Adrenal gland (tissue), 12 donors: ENCODE data around the gene MAD1L1. TPM values are rescaled to one million over a fixed set of nuclear protein-coding genes. Genes with fewer than 3 reads are reported as not detected.

Experiments
- DNase-seq, 7 donors: peaks; one replicate each; pipeline ENCODE4 v3.0.0-alpha.2; 2019 to 2020
- H3K27ac ChIP-seq, 5 donors: fragments of 200-600 bp; sonication (generic) in 4 of 5; 1 replicate in 3 of 5; 2 replicates in 2 of 5; pipeline versions ENCODE4 v1.5.1 to v1.8.0; 2016 to 2020; ENCODE audit warnings: mild to moderate bottlenecking in 1 of 5
- H3K27me3 ChIP-seq: fragments of 200-600 bp; 2 replicates; pipeline ENCODE4 v1.8.0; 2021
- H3K36me3 ChIP-seq, 2 donors: fragments of 200-600 bp; replicated peaks in 1 of 2; 1 replicate in 1 of 2; 2 replicates in 1 of 2; pipeline versions ENCODE4 v1.5.1 to v1.8.0; 2018 to 2022
- H3K4me1 ChIP-seq, 2 donors: fragments of 200-600 bp; replicated peaks in 1 of 2; 1 replicate in 1 of 2; 2 replicates in 1 of 2; pipeline versions ENCODE4 v1.5.1 to v1.8.0; 2018 to 2021
- H3K4me3 ChIP-seq, 4 donors: fragments of 200-600 bp; sonication (generic) in 3 of 4; one replicate each; pipeline ENCODE4 v1.5.1; 2016 to 2018
- H3K9me3 ChIP-seq, 3 donors: fragments of 200-600 bp; sonication (generic) in 1 of 3; replicated peaks in 1 of 3; 1 replicate in 2 of 3; 2 replicates in 1 of 3; pipeline versions ENCODE4 v1.5.1 to v1.8.0; 2016 to 2021
- CTCF ChIP-seq, 6 experiments: fragments of 450-650 bp in 4 of 6; fragments of 200-600 bp in 2 of 6; sonication (generic) in 1 of 6; IDR thresholded peaks; 1 replicate in 5 of 6; 2 replicates in 1 of 6; pipeline versions ENCODE4 v1.5.1 to v1.8.0; 2016 to 2021; ENCODE audit warnings: antibody characterized with exemption in 6 of 6, mild to moderate bottlenecking in 2 of 6, moderate library complexity in 1 of 6
- POLR2A ChIP-seq, 2 donors: fragments of 450-650 bp; IDR thresholded peaks; one replicate each; pipeline ENCODE4 v1.6.1; 2017; ENCODE audit warnings: antibody characterized with exemption in 2 of 2, mild to moderate bottlenecking in 2 of 2, moderate library complexity in 1 of 2
- WGBS, 4 donors: extraction: QIAGEN DNeasy Blood & Tissue Kit in 2 of 4; methylation state at CpG; one replicate each; pipeline versions ENCODE4 v1.1.5 to v1.1.7; 2013 to 2017; 5-methylcytosine and 5-hydroxymethylcytosine counted together
- intact Hi-C, 2 donors: fragments of 100-400 bp; cut with DNase I; formaldehyde crosslinking; loops; one replicate each; pipeline versions ENCODE4 v1.14.1 to v1.15.0; 2022 to 2023
- polyA plus RNA-seq, 3 donors: library from polyadenylated mRNA; stranded (reverse); fragments of 200-250 nt in 2 of 3; fragments of 350-450 nt in 1 of 3; fragmentation: Illumina TruSeq in 1 of 3; extraction: RNeasy Lipid Tissue Mini Kit (QIAGEN cat#74804) in 1 of 3; gene quantifications; one replicate each; pipeline ENCODE4 v1.2.3, GENCODE V29; 2013 to 2014
- total RNA-seq, 9 donors: library from RNA; depleted of rRNA in 4 of 9; stranded (reverse); fragments of >200 nt in 4 of 9; fragments of 120-200 nt in 1 of 9; fragmentation: NEBNext Ultra II Directional in 1 of 9; extraction: Animal tissue kit (Norgen Biotek cat#: 25700) in 1 of 9; gene quantifications; one replicate each; pipeline versions ENCODE4 v1.1.0 to v1.2.4, GENCODE V29; 2013 to 2023
- donor health status: healthy with polysubstance abuse.
- donor health status: Bipolar disorder and iron deficiency.
- donor health status: DM: yes; HTN: yes; CAD: no.
- donor health status: DM: no; HTN: no; CAD: no.
- donor health status: DM: no; HTN: no; CAD: no.
- donor health status: DM: yes; HTN: yes; CAD: no.

The MAD1L1 gene
- total and polyA plus RNA-seq, 12 donors = 6.7 to 87.7 (median 28.9) TPM

- no peak for TF ChIP-seq CTCF (IDR thresholded peaks at IDR 0.05)
- no peak for TF ChIP-seq POLR2A (IDR thresholded peaks at IDR 0.05)
- Histone ChIP-seq H3K9me3 (no peaks in the 10 kb centered on the region), H3K4me1 (no peaks in the 10 kb centered on the region), H3K36me3 (no peaks in the 10 kb centered on the region), H3K4me3 (no peak overlapping the region), H3K27ac (no peak overlapping the region), H3K27me3 (no peaks in the 10 kb centered on the region)
- intact Hi-C loops = no loop called here
- no peak for DNase-seq
- WGBS, 4 donors = 89 to 90% (median 90%) methylated on average over 18 to 25 of the region's 25 CpGs; no CpG with 5 or more reads in 1 of the 4 donors
Observed at GRCh38 chr7:2124604-2125345, 108.0 kb downstream of the MAD1L1 start.

GRCh38 chr7:2123916-2124315 is 108.8 kb downstream of the MAD1L1 start:
- Histone ChIP-seq H3K36me3 (no peaks in the 10 kb centered on the region), H3K27ac (no peak overlapping the region), H3K4me1 (no peaks in the 10 kb centered on the region), H3K9me3 (no peaks in the 10 kb centered on the region), H3K4me3 (no peak overlapping the region), H3K27me3 (no peaks in the 10 kb centered on the region)
- no peak for TF ChIP-seq CTCF (IDR thresholded peaks at IDR 0.05)
- no peak for TF ChIP-seq POLR2A (IDR thresholded peaks at IDR 0.05)
- intact Hi-C loops = no loop called here
- DNase-seq = no peak
- WGBS, 4 donors = 83 to 94% (median 92%) methylated on average over 7 to 14 of the region's 14 CpGs

- H3K4me3 ChIP-seq = no peak overlapping the region
- whole genome bisulfite sequencing, 4 donors = 93 to 96% (median 94%) methylated on average over 13 to 25 of the region's 25 CpGs
- no peak overlapping the region for H3K27ac ChIP-seq
- no peaks in the 10 kb centered on the region for H3K36me3 ChIP-seq
- no peaks in the 10 kb centered on the region for H3K4me1 ChIP-seq
- intact Hi-C loops = no loop called here
- no peak for DNase-seq
- no peaks in the 10 kb centered on the region for H3K9me3 ChIP-seq
- TF ChIP-seq POLR2A (IDR thresholded peaks at IDR 0.05) (no peak), CTCF (IDR thresholded peaks at IDR 0.05) (no peak)
- no peaks in the 10 kb centered on the region for H3K27me3 ChIP-seq
Observed at GRCh38 chr7:2123360-2123759, 109.4 kb downstream of the MAD1L1 start.

GRCh38 chr7:2122651-2123050 is 110.1 kb downstream of the MAD1L1 start:
- no peak for TF ChIP-seq CTCF (IDR thresholded peaks at IDR 0.05)
- no peak for TF ChIP-seq POLR2A (IDR thresholded peaks at IDR 0.05)
- no peaks in the 10 kb centered on the region for H3K36me3 ChIP-seq
- no peak overlapping the region for H3K4me3 ChIP-seq
- DNase-seq = no peak
- no peaks in the 10 kb centered on the region for H3K9me3 ChIP-seq
- WGBS, 4 donors = 92 to 99% (median 95%) methylated on average over 11 to 16 of the region's 16 CpGs
- H3K27ac ChIP-seq = no peak overlapping the region
- H3K27me3 ChIP-seq = no peaks in the 10 kb centered on the region
- intact Hi-C loops = no loop called here
- H3K4me1 ChIP-seq = no peaks in the 10 kb centered on the region
